NOMO-1 (cell line): ENCODE results near the gene MYO1C.
A peak's percentile ranks its signal among the peaks of the same experiment; 100 is the strongest.
"Not testable (repeated sequence)": the region's sequence is repeated elsewhere in the genome, so short reads cannot be mapped to it uniquely, and the experiment has no call there.

Experiments used
- DNase-seq, 2 experiments: peaks; one replicate each; lab custom pipeline; 2025; ENCODE audit not compliant: unreplicated experiment in 2 of 2; lab: John Stamatoyannopoulos, UW

The MYO1C gene

GRCh38 chr17:1509290-1509881 is 16.9 kb upstream of the MYO1C start:
- no peak for DNase-seq

- not testable (repeated sequence) for DNase-seq
These were observed 16.2 kb upstream of the MYO1C start for GRCh38 chr17:1508709-1509108.

DNA sequence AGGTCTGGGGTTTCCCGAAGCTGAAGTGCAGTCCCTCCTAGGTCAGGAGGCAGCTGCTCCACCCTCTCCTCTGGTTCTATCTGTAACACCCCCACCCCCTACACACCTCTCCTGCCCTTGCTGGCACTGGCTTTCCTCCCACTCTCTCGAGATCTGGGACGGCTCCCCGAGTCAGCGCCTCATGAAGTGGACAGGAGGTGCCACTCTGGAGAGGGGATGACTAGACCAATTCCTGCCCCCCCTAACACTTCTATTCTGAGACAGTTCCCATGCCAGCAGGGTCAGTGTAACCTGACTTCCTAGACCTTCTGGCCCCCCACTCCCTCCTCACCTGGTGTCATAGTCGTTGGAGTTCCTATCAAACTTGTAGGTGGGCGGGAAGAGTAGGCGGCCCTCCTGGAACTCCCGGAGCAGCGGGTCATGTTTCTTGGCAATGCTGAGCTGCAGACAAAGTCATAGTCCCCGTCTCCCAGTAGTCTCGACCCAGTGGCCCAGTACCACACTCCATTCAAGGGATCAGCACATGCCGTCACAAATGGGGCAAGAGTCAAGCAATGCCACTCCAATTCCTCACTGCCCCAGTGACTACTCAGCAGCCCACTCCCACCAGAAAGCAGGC is 14.3 kb upstream of the MYO1C start:
- DNase-seq: no peak

- no peak for DNase-seq
These were observed 13.1 kb upstream of the MYO1C start for GRCh38 chr17:1505586-1505985.

DNA sequence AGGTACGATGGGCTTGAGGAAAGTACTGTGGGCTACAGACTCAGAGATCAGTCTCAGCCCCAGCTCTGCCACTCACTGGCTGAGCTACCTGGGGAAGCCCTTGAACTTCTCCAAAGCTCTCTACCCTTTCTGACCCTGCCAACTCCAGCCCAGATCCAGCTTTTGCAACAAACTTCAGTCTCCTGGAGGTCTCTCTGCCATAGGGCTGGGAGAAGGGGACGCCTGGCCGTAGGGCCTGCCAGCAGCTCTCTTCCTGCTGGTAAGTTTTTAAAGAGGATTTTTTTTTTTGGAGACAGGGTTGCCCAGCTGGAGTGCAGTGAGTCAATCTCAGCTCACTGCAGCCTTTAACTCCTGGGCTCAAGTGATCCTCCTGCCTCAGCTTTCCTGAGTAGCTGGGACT is 12.4 kb upstream of the MYO1C start:
- no peak for DNase-seq

DNA sequence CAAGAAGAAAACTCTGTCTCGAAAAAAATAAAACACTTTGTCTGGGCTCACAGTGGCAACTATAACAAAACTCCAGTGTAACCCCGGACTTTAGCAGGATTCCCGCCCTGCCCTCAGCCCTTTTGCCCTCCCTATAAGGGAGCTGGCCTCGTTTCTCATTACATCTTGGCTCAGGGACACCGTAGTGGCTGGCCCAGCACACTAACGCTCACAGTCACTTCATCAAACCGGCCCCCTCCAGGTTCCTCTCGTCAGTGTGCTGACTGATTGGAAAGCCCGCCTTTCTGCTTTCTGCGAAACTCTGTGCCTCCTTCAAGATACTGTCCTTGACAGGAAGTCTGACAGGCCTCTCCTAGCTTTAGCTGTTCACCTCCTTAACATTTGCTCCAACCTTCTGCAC is 11.2 kb upstream of the MYO1C start:
- DNase-seq: no peak

DNA sequence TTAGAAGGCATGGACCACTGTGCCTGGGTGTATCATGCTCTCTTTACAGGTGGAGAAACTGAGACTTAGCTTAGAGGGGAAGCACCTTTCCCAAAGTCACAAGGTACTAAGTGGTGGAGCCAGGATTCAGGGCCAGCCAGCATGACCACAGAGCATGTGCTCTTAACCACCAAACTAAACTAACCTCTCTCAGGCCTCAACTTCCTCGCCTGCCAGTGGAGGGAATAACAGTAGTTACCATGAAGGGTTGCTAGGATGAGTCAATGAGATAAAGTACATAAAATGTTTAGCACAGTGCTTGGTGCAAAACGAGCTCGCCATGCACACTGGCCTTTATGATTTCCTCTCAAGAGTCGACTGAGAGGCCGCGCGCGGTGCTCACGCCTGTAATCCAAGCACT is 6.4 kb upstream of the MYO1C start:
- DNase-seq: peak in 1 of 2 experiments; percentile 27

DNA sequence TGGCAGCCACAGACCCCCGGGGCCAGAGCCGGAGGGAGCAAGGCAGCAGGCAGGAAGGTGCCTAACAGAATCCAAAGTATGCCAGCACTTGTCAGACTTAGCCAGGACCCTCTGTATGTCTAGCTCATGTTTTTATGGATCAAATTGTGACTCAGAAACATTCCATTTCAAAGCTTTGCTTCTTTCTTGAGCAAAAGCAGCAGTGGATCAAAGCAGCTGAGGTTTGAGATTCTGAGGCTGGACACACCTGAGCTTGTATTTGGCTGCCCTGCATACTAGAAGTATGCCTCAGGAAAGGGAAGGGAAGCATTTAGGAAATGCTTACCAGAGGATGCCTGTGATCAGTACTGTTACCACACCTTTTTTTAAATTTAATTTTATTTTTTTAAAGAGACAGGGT is 5.7 kb upstream of the MYO1C start:
- no peak for DNase-seq

- DNase-seq: no peak
These were observed 5.3 kb upstream of the MYO1C start for GRCh38 chr17:1497831-1498230.

GRCh38 chr17:1496869-1497268 is 4.4 kb upstream of the MYO1C start:
- no peak for DNase-seq

DNA sequence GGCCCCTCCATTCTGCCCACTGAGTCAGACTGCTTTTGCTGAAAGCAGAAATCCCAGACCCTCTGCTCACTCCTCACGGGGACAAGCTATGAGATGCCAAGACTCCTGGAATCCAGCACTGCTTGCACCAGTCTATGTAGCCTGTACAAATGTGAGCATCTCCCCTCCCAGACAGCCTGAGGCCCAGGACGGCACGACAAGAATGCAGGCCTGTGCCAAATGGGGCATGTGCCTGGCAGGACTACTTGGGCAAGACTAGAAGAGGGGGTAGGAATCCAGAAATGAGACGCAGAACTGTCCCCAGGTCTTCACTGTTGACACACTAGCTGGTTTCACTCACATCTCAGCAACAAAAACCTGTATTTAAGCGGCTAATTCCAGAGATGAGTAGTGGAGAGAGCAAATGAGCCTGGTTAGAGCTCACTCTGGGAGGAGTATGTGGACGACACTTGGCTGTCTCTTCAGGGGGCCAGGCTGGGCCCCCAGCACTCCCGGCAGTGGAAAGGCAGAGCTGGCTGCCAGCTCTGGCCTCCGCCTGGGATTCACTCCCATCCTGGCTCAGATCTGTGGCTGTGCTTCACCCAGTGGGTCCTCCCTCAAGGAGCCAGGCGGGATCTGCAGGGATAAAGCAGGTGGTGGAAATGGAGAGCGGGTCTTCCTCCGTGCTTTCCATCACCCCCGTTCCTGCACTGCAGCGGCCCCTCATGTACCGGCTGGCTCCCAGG is 2.9 kb upstream of the MYO1C start:
- no peak for DNase-seq

- no peak for DNase-seq
These were observed 2.3 kb upstream of the MYO1C start for GRCh38 chr17:1494736-1495253.

- DNase-seq: no peak
These were observed 1.7 kb upstream of the MYO1C start for GRCh38 chr17:1494203-1494602.

GRCh38 chr17:1493291-1493980 is 950 bp upstream of the MYO1C start:
- DNase-seq: no peak

GRCh38 chr17:1491443-1492248 is 840 bp downstream of the MYO1C start:
- peak; percentile 36 to 63 for DNase-seq

DNA sequence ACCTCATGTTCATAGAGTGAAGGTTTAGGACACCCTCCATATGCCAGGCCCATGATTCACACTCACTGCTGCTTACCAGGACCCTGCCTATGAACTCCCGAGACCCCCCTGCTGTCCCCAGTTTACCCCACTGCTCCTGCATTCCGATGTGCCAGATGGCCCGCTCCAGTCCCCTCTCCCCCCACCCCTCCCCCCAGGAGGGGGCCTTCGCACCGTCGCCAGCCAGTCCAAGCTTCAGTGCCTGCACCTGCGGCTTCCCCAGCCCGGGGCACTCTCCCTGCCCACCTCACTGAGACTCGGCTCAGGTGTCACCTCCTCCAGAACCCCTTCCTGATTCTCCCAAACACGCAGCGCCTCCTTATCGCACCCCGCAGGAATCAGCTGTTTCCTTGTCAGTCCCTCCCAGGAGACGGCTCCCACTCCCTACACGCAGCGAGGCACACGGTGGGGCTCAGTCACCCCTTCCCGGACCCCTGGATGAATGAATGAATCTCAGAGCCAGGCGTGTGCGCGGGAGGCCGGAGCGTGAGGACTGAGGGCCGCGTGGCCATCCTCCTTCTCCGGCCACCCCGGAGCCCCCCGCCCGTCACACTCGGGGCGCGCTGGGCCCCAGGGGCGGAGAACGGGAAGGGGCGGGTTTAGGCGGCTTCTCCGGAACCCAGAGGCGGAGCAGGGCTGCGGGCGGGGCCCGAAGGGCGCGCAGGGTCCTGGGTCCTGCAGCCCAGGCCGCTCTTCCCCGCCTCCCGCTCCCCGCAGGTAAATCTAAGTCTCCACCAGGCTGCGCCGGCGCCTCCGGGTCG is 1.6 kb downstream of the MYO1C start:
- peak; percentile 63 to 77 for DNase-seq

DNA sequence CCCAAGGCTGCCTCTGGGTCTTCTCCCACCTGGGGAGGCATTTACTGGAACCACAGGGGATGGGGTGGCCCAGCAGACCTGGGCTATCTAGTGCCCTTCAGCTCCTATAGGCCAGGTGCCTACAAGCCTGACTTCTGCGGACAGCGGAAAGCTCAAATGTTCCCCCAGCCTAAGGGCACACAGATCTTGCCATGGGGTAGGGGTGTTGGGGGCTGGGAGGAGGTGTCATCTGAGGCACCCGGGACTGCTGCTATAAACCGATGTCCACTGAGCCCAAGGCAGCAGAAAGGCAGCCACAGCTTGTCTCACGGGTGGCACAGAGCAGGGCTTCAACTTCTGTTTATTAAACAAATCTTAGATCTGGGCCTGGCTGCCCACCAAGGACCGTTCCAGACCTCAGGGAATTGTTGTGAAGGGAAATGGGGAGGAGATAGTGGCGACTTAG is 3.6 kb downstream of the MYO1C start:
- no peak for DNase-seq

DNA sequence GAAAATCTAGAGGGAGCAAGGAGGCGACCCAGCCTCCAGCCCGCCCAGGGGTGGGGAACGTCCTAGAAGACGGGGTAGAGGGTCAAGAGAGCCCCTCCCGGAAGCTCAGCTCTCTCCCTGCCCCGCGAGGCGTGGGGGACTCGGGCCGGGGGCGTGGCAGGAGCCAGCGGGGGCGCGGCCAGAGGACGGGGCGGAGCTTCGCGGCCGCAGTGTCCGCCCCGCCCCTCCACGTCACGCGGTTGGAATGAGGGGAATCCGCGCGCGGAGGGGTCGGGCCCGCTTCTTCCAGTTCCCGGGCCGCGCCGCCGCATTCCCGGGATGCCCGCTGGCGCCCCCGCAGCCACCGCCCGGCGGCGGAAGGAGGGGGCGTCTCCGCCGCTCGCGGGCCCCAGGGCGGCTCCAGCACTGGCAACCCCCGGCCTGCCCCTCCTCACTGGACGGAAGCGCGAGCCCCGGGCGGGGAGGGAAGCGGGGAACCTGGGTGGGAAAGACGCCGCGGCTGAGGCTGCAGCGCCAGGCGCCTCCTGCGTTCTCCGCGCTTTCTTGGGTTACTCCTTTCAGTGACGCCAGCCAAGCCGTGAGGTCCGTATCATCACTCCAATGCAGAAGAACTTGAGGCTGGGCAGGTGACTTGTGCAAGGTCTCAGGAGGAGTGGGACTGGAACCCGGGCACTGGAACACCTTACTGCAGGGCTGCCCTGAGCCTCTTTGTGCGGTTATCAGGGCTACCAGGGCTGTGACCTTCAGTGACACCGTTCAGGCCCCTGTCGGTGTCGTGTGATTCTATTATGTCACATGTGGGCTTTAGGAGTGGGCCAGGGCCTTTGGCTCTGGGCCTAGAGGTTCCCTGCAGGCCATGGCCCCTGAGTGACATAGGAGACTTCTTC is 4.3 kb downstream of the MYO1C start:
- DNase-seq: peak; percentile 34 to 63
